Stimulated activated CD4-positive, alpha-beta T cell treated with anti-CD3 and anti-CD28 coated beads, TNF-alpha, amount 100 ng/mL, for 4 hours (primary cell): ENCODE measurements around the gene IL33.

Experiments
- DNase-seq, 3 experiments: peaks; one replicate each; pipeline ENCODE4 v3.0.0-alpha.2; 2020; ENCODE audit warnings: low read depth in 3 of 3

IL33 gene

DNA sequence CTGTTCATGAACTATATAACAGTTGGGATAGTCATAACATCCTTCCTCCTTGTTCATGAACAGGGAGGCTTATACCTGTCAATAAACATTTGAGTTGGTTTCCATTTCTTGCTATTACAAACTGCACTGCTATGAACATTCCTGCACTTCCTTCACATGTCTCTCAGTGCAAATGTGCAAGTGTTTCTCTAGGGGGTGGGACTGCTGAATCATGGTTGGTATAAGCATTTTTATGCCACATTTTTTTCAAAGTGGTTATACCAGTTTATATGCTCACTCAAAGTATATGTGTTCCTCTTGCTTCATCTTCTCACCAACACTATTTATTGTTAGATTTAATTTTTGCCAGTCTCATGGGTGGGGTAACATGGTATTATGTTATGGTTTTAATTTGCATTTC lies 86.8 kb downstream of the IL33 start:
- no peak for DNase-seq

DNA sequence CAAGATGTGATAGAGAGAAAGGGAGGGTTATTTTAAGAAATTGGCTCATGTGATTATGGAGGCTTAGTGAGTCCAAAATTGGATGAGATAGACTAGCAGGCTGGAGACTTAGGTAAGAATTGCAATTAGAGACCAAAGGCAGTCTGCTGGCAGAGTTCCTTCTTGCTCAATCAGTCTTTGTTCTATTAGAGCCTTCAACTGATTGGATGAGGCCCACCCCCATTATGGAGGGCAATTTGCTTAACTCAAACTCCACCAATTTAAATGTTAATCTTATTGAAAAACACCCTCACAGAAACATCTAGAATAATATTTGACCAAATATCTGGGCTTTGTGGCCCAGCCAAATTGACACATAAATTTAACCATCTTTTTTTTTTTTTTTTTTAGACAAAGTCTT lies 88.6 kb downstream of the IL33 start:
- no peak for DNase-seq

DNA sequence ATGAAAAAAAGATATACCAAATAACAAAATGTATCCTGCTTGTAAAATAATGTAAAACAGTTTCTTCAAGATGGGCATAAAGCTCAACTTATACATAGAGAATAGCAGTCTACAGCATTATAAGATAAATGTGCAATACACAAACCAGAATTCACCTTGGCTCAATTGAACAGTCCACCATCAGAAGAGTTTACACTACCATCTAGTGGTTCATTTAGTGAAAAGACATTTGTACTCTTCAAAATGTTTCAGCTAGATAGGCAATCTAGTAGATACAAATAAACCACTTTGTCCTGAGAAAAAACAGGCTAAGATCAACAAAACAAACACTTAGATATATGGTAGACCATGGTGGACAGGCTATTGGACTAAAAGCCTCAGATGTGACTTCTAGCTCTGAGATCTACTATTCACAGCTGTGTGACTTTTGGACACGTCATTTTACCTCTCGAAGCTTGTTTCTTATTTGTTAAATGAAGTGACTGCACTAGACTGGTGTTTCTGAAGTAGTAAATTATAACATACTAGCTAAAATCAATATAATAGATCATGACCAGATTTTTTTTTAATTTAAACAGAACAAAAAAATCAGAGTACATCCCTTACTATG lies 90.5 kb downstream of the IL33 start:
- no peak for DNase-seq
